Endodermal cell (in vitro differentiated cells): Measurements from ENCODE around the gene NT5C1A. TPM values are rescaled to one million over a fixed set of nuclear protein-coding genes. Genes with fewer than 3 reads are reported as not detected.

ENCODE experiments used
- DNase-seq: peaks from one replicate; pipeline ENCODE4 v3.0.0-alpha.2; 2017
- H3K27ac ChIP-seq: 2 replicates; pipeline ENCODE4 v1.5.1; 2013; ENCODE audit warnings: mild to moderate bottlenecking, low read depth, low read length, moderate library complexity
- H3K27me3 ChIP-seq: 2 replicates; pipeline ENCODE4 v1.6.1; 2013; ENCODE audit warnings: mild to moderate bottlenecking, low read length, moderate library complexity; ENCODE audit not compliant: insufficient read depth, control insufficient read depth, poor library complexity, severe bottlenecking
- H3K36me3 ChIP-seq: 2 replicates; pipeline ENCODE4 v1.7.0; 2013; ENCODE audit warnings: mild to moderate bottlenecking, low read length, moderate library complexity; ENCODE audit not compliant: control insufficient read depth, insufficient read depth
- H3K4me1 ChIP-seq: one replicate; pipeline ENCODE4 v1.7.0; 2013; ENCODE audit warnings: low read length; ENCODE audit not compliant: control insufficient read depth, insufficient read depth
- H3K4me3 ChIP-seq: 2 replicates; pipeline ENCODE4 v1.5.1; 2013; ENCODE audit warnings: mild to moderate bottlenecking, low read length, moderate library complexity
- H3K9ac ChIP-seq: 2 replicates; pipeline ENCODE4 v1.6.1; 2013; ENCODE audit warnings: mild to moderate bottlenecking, low read length, moderate library complexity; ENCODE audit not compliant: poor library complexity, severe bottlenecking; ENCODE audit errors: extremely low read depth
- H3K9me3 ChIP-seq: 2 replicates; pipeline ENCODE4 v1.6.1; 2013; ENCODE audit warnings: mild to moderate bottlenecking, low read length, moderate library complexity; ENCODE audit not compliant: control insufficient read depth
- H3K27ac Mint-ChIP-seq: 2 replicates; pipeline ENCODE4 v1.8.0; 2020; ENCODE audit warnings: mixed read lengths
- H3K27me3 Mint-ChIP-seq: 2 replicates; pipeline ENCODE4 v1.8.0; 2021; ENCODE audit warnings: mild to moderate bottlenecking, mixed read lengths; ENCODE audit not compliant: insufficient read depth
- H3K36me3 Mint-ChIP-seq: 2 replicates; pipeline ENCODE4 v1.8.0; 2020; ENCODE audit warnings: low read depth, mixed read lengths
- H3K4me1 Mint-ChIP-seq: 2 replicates; pipeline ENCODE4 v1.8.0; 2020; ENCODE audit warnings: mixed read lengths
- H3K4me3 Mint-ChIP-seq: 2 replicates; pipeline ENCODE4 v1.8.0; 2020; ENCODE audit warnings: mild to moderate bottlenecking, moderate library complexity, mixed read lengths
- H3K9me3 Mint-ChIP-seq: 2 replicates; pipeline ENCODE4 v1.8.0; 2020; ENCODE audit warnings: mild to moderate bottlenecking, mixed read lengths
- CTCF ChIP-seq: fragments of 200-600 bp; sonication (generic); conservative IDR thresholded peaks from 2 replicates; pipeline ENCODE4 v1.5.0; 2021; ENCODE audit warnings: antibody characterized with exemption, mild to moderate bottlenecking
- WGBS, 2 experiments: methylation state at CpG; one replicate each; pipeline versions ENCODE4 v1.1.5 to v1.1.7; 2013; ENCODE audit warnings: missing lambda C conversion rate in 2 of 2, mixed read lengths in 1 of 2; ENCODE audit not compliant: insufficient coverage in 1 of 2, insufficient read length in 1 of 2; 5-methylcytosine and 5-hydroxymethylcytosine counted together
- total RNA-seq, 2 donors: library from RNA; stranded (reverse); fragmentation: NEBNext Ultra II Directional in 1 of 2; extraction: Animal tissue kit (Norgen Biotek cat#: 25700) in 1 of 2; gene quantifications; 2 replicates in 1 of 2; 3 replicates in 1 of 2; pipeline ENCODE4 v1.2.1, GENCODE V29; 2021

The NT5C1A gene
- total RNA-seq, 2 donors from 2014 or later: not detected

- TF ChIP-seq CTCF: no peak
- no peak overlapping the region for H3K9ac ChIP-seq
- Mint-ChIP-seq H3K9me3 (peaks cover 3% of the 10 kb centered on the region), H3K4me1 (no peaks in the 10 kb centered on the region), H3K36me3 (no peaks in the 10 kb centered on the region), H3K27me3 (peaks cover 98% of the 10 kb centered on the region), H3K27ac (no peak overlapping the region), H3K4me3 (no peak overlapping the region)
- peaks cover 97% of the 10 kb centered on the region for H3K27me3 ChIP-seq
- H3K4me3 ChIP-seq: no peak overlapping the region
- no peaks in the 10 kb centered on the region for H3K36me3 ChIP-seq
- no peaks in the 10 kb centered on the region for H3K4me1 ChIP-seq
- DNase-seq: no peak
- H3K27ac ChIP-seq: no peak overlapping the region
- no peaks in the 10 kb centered on the region for H3K9me3 ChIP-seq
- 17 to 56% methylated on average over 1 to 2 of the region's 2 CpGs for WGBS, 2 experiments
Measured at GRCh38 chr1:39679821-39680220, 7.9 kb upstream of the NT5C1A start.

- Mint-ChIP-seq H3K27me3 (peaks cover 99% of the 10 kb centered on the region), H3K4me1 (no peaks in the 10 kb centered on the region), H3K36me3 (no peaks in the 10 kb centered on the region), H3K9me3 (no peaks in the 10 kb centered on the region), H3K4me3 (no peak overlapping the region), H3K27ac (no peak overlapping the region)
- no peaks in the 10 kb centered on the region for H3K36me3 ChIP-seq
- no peaks in the 10 kb centered on the region for H3K9me3 ChIP-seq
- TF ChIP-seq CTCF: no peak
- 50% methylated on average over 2 of the region's 2 CpGs; no CpG with 5 or more reads in 1 of the 2 experiments for WGBS, 2 experiments
- peaks cover 99% of the 10 kb centered on the region for H3K27me3 ChIP-seq
- no peak for DNase-seq
- no peak overlapping the region for H3K9ac ChIP-seq
- H3K27ac ChIP-seq: no peak overlapping the region
- no peaks in the 10 kb centered on the region for H3K4me1 ChIP-seq
- no peak overlapping the region for H3K4me3 ChIP-seq
Measured at GRCh38 chr1:39678889-39679288, 7.0 kb upstream of the NT5C1A start.

- no peaks in the 10 kb centered on the region for H3K4me1 ChIP-seq
- H3K9ac ChIP-seq: no peak overlapping the region
- TF ChIP-seq CTCF: no peak
- H3K27ac Mint-ChIP-seq: no peak overlapping the region
- no peak overlapping the region for H3K27ac ChIP-seq
- no peak for DNase-seq
- no peak overlapping the region for H3K4me3 ChIP-seq
- H3K27me3 ChIP-seq: peaks cover 99% of the 10 kb centered on the region
- H3K9me3 Mint-ChIP-seq: no peaks in the 10 kb centered on the region
- no peaks in the 10 kb centered on the region for H3K4me1 Mint-ChIP-seq
- H3K9me3 ChIP-seq: no peaks in the 10 kb centered on the region
- 70 to 71% methylated on average over 4 of the region's 4 CpGs for WGBS, 2 experiments
- no peak overlapping the region for H3K4me3 Mint-ChIP-seq
- peaks cover 99% of the 10 kb centered on the region for H3K27me3 Mint-ChIP-seq
- H3K36me3 Mint-ChIP-seq: no peaks in the 10 kb centered on the region
- H3K36me3 ChIP-seq: no peaks in the 10 kb centered on the region
Measured at GRCh38 chr1:39677645-39678044, 5.7 kb upstream of the NT5C1A start.
